ENCODE data around the gene THAP10.
"Not testable (repeated sequence)": the region's sequence is repeated elsewhere in the genome, so short reads cannot be mapped to it uniquely, and the experiment has no call there.

THAP10 gene

DNA sequence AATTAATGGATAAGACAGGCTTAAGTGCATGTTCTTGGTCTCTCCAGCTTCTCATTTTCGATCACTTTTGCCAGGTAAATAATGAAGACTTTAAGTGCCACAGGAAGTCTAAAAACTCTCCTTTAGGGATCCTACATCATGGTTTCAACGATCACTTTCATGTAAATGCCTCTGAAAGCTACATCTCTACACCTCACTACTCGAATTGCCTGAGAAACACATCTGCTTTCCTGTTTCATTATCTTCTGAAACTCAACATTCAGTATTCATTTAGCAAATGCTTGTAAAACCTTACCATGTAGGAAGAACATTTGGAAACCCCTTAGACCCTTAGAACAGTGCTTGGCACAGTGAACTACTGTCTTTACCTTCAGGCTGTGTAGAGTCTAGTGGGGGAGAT lies 16.2 kb downstream of the THAP10 start:
- DNase-seq, result no peak

DNA sequence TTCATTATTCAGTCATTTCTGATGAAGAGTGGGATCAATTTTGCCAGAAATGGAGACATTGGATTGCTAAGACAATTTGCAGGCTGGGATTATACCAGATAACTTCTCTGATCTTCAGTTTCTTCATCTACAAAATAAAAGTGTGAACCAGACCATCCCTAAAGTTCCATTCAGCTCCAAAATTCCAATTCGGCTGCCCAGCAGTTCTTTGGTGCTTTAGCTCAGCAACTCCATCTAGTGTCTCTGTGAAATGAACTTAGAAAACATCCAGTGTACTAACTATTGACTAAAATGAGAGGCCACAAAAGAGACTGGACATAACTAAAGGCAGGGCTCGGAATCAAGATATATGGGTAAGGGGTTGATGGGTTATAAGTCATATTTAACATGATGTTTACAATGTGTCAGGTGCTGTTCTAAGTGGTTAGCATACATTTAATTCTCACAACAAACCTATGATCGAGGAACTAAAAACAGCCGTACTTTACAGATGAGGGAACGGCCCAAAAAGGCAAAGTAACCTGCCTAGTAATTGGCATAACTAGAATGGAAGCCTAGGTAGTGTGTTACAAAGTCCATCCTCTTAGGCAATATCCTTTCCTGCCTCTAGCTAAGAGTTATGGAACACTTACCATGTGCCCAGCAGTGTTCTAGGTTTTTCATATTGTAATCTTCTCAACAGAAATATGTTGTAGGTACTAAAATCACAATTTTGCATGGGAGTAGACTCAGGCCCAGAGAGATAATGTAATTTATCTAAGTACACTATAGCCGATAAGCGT lies 17.0 kb downstream of the THAP10 start:
- no peak for DNase-seq

DNA sequence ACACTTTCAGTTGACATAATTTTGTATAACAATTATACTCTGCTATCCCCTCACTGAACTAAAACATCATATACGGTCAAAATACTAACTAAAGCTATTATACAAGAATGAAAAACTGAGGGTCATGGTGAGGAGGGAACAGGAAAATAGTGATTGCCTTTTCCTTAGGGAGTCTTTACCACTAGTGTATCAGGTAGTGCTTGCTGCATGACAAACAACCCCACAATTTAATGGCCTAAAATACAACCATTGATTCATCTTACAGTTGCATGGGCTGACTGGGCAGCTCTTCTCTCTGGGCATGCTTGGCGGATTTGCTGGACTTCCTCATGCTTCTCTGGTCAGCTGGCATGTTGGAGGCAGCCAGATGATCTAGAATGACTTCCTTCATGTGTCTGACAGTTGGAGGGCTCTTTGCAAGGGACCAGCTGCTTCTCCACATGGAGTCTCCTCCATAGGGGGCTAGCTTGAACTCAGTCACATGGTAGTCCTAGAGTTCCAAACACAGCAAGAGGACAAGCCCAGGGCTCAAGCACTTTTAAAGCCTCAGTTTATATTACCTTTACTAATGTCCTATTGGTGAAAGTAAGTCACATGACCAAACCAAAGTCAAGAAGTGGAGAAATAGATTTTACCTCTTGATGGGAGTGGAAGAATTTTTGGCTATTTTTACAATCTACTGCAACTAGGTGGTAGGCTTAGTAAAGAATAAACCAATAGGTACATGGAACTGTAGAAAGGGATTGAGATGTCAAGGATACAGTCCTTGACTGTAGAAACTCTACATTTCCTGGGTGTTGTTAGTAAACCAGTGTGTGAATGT lies 18.8 kb downstream of the THAP10 start:
- no peak for DNase-seq

DNA sequence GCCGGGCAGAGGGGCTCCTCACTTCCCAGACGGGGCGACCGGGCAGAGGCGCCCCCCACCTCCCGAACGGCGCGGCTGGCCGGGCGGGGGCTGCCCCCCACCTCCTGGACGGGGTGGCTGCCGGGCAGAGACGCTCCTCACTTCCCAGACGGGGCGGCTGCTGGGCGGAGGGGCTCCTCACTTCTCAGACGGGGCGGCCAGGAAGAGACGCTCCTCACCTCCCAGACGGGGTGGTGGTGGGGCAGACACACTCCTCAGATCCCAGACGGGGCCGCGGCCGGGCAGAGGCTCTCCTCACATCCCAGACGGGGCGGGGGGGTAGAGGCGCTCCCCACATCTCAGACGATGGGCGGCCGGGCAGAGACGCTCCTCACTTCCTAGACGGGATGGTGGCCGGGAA lies 20.7 kb downstream of the THAP10 start:
- not testable (repeated sequence) for DNase-seq

DNA sequence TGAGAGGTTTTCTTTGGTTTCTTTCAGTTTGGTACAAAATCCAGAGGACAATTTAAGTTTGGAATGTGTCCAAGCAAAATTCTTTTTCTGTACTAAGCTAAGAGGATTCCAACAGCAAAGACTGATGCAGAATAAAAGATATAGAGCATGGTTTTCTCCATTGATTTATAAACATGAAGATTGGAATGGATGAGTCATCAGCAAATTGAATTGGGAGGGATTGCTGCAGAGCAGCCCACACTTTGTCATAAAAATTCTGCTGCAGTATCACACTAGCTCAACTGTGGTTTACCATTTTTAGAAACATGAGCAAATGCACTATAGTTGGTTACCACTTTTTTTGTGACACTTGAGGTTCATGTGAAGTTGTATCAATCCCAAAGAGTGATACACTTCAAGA lies 22.2 kb downstream of the THAP10 start:
- DNase-seq, result no peak

DNA sequence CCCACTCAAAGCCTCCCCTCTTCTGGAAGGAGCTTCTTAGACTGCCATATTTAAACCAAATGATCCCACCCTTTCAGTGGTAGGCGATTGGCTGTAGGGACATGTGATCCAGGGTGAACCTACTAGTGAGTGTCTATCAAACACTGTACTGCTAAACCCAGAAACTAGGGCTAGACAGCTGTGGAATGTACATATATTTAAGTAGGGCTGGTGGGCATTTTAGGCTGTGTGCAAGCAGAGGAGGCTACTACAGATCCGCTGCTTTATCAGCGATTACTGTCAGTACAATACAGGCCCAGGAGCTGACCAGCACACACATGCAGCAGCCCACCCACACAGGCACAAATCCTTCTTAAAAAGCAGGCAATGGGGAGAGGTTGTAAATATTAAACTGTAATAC lies 22.9 kb downstream of the THAP10 start:
- no peak for DNase-seq

DNA sequence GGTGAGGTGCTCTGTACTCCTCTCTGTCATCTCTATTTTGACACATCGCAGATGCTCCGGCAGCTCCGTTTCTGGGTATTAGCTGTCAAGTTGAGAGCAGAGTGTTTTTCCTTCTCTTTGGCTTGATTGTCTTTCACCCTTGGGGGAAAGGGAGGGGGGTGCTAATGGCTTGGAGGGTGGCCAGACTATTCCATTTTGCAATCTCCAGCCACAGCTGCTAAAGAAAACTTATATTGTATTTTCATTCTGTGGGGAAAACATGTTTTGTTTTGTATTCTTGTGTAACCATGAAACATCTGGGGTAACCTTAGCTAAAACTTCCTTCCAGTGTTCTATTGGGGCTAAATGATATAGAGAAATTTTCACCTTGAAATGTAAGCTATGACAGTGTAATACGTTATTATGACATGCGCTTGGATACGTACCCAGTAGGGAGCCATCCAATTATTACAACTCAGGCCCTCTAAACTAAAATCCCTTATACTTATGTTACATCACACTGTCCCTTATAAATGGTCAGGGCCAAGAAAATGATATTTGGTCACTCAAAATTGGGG lies 24.2 kb downstream of the THAP10 start:
- DNase-seq, result no peak

DNA sequence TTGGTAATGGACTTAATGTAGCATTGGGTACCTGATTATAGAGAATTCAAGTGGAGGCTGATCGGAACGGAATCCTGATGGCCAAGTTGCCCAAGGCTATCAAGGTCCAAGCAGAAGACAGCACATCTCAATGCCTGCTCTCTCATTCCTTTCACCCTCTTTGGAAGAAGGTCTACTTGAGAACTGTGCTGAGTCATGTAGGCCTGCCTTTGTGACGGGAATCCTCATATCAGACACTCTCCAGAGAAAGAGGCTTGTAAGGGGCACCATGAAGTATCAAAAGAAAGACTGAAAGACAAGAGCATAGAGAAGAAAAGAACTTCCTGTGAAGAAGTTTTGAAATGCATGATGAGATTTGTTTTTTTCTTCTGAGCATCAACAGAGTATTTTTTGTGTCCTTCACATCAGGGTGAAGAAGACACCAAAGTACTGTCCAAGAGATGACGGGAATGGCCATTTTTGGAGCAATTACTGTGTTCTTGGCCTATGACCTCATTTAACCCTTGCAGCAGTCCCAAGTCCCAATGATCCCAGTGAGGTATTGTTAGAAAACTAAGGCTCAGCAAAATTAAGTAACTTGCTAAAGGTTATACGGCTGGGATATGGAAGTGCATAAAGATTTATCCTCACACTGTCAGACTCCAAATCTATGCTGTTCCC lies 25.1 kb downstream of the THAP10 start:
- no peak for DNase-seq

DNA sequence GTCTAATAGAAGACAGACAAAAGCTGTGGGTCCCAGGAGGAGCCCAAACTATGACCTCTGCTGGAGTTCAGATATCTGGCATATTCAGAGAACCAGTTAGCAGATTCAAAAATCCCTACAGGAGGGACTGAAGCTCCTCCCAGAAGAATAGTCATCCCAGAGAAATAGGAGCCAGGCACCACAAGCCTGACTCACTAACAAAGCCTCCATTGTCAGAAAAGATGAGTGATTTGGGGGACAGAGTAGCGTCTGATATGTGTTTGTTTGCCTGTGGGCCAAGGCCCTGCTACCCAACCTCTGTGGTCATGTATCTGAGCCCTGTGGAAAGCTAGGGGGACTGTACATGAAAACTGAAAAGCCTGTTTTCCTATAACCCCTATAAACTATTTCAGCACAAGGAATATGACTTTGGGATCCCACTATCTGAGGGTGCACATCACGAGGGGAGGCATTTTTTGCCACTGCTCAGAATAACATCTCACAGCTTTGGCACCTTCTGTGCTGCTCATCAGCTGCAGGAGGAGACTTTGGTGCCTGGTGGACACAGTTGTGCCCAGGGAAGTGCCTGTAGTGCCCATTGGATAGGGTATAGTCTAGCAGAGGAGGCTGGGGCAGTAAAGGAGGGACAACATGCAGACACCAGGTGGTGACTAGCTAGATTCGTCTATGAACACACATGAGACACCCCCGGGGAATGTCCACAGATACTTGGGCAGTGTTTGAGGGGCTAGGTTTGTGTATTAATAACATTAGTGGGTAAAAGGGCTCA lies 28.6 kb downstream of the THAP10 start:
- no peak for DNase-seq

DNA sequence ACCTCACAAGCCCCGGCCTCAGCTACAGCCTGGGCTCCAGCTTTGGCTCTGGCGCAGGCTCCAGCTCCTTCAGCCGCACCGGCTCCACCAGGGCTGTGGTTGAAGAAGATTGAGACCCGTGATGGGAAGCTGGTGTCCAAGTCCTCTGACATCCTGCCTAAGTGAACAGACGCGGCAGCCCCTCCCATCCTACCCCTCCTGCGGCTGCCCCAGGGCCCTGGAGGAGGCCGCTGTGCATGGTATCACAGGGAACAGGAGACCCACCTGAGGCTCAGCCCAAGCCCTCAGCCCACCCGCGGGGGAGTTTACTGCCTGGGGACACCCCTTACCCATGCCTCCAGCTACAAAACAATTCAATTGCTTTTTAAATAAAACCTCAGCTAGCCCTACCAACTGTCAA lies 32.2 kb downstream of the THAP10 start:
- no peak for DNase-seq

DNA sequence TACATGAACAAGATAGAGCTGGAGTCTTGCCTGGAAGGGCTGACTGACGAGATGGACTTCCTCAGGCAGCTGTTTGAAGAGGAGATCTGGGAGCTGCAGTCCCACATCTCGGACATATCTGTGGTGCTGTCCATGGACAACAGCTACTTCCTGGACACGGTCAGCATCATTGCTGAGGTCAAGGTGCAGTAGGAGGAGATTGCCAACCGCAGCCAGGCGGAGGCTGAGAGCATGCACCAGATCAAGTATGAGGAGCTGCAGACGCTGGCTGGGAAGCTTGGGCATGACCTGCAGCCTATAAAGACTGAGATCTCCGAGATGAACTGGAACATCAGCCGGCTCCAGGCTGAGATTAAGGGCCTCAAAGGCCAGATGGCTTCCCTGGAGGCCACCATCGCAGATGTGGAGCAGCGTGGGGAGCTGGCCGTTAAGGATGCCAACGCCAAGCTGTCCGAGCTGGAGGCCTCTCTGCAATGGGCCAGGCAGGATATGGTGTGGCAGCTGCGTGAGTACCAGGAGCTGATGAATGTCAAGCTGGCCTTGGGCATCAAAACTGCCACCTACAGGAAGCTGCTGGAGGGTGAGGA lies 32.8 kb downstream of the THAP10 start:
- DNase-seq, result no peak

DNA sequence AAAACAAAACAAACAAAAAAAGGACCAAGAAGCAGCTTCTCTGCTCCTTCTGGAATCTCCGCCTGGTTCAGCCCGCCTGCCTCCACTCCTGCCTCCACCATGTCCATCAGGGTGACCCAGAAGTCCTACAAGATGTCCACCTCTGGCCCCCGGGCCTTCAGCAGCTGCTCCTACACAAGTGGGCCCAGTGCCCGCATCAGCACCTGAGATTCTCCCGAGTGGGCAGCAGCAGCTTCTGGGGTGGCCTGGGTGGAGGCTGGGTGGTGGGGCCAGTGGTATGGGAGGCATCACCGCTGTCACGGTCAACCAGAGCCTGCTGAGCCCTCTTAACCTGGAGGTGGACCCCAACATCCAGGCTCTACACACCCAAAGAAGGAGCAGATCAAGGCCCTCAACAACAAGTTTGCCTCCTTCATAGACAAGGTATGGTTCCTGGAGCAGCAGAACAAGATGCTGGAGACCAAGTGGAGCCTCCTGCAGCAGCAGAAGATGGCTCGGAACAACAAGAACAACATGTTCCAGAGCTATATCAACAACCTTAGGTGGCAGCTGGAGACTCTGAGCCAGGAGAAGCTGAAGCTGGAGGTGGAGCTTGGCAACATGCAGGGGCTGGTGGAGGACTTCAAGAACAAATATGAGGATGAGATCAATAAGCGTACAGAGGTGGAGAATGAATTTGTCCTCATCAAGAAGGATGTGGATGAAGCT lies 33.5 kb downstream of the THAP10 start:
- DNase-seq, result not testable (repeated sequence)

DNA sequence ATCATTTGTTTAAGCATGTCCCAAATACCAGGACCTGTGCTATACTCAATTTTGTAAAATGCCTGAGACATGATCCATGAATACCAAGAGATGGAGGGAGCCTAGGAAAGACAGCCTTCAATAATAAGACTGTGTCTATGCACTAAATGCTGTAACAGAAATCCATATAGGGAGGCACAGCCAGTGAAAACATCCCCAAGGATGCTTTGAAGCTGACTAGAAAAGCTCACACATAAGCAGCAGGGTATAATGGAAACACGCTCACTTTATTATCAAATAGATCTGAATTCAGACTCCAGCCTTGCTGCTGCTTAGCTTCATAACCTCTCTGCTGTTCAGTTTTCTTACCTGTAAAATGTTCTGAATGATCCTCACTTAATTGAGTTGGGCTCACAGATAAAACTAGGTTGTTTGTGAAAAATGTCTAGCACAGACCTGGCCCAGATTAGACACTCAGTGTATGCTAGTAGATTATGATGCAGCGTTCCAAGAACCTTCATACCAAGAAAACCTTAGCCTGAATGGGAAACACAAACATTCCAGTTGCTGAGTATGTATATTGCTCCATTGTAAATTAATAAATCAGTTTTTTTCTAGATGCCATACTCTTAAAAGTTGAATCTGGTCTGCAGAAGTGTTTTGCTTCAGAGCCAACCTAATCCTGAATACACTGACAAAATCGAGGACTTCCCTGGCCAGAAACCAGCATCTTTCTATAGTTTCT lies 34.5 kb downstream of the THAP10 start:
- no peak for DNase-seq

DNA sequence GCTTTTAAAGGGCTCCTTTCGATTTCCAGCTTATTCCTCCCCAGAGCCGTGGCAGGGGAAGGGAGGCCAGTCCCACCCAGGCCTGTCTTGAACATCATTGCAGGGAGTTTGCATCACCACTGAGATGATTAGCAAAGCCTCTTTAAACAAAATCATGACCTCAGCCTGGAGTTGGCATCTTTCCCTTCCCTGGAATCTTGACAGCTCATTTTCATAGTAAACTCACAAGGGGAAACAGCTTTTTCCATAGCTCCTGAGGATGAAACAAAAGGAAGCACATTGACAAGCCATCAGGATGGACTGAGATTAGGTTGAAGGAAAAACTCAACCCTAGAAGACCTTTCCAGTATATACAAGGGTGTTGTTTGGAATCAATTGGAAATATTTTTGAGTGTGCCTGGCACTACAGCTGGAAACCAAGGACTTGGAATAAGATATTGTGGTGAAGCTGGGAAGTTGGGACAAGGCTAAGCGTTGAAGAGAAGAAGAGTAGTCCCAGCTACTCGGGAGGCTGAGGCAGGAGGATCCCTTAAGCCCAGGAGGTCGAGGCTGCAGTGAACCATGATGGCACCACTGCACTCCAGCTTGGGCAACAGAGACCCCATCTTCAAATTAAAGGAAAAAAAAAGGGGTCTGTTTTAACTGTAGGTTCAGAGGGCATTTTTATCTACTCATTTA lies 35.2 kb downstream of the THAP10 start:
- no peak for DNase-seq

DNA sequence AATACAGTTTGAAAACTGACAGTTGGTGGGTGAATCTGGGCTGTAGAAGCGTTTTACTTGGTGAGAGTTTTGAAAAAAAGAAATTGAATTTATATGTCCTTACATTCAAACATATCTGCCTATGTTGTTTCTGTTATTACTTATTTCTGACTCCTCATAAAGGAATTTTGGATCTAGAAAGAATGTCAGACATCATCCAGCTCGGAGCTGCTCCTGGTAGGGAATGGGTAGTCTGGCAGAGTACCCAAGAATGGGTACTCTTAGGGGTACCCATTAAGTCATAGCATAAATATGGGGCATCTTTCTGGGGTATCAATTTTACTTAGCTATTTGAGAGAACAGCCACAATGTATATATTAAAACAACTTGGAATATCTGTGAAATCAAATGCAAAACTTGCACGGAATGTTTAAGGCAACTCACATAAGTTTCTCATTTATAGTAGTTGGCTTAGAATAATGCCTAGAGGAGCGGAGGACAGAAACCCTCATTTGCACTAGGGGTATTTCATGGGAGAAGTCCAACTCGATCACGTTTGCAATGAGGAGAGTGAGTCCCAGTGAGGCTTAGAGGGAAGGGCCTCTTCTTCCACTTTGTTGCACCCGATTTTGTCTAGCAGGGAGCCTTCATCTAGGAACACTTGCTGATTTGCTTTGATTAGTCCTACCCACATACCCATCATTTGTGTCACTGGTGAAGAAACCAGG lies 35.9 kb downstream of the THAP10 start:
- DNase-seq, result no peak

DNA sequence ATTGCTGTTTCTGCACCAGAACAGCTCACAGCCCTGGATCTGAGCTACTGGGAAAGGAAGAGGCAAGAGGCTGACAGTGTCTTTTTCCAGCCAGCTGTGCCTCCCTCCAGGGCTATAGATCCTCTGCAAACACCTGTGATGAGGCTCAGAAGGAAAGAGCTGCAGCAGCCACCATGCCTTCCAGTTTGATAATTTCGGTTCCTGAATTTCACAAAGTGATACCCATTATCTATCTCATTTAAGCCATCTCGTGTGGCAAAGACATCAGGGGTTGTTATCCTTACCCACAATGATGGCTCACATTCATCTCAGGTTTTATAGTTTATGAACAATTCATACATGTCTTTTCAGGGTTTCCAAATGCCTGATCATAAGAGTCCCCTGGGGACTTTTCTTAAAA lies 36.5 kb downstream of the THAP10 start:
- no peak for DNase-seq

DNA sequence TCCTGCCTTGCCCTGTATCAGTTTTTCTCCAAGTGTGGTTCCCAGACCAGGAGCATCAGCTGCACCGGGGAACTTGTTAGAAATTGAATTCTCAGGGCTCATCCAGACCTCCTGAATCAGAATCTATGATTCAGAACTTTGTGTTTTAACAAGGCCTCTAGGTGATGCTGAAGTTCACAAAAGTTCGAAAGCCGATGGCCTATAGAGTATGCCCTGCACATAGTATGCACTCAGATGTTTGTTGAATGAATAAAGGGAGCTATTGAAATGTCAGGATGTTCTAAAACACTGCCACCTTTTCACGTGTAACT lies 37.6 kb downstream of the THAP10 start:
- no peak for DNase-seq

DNA sequence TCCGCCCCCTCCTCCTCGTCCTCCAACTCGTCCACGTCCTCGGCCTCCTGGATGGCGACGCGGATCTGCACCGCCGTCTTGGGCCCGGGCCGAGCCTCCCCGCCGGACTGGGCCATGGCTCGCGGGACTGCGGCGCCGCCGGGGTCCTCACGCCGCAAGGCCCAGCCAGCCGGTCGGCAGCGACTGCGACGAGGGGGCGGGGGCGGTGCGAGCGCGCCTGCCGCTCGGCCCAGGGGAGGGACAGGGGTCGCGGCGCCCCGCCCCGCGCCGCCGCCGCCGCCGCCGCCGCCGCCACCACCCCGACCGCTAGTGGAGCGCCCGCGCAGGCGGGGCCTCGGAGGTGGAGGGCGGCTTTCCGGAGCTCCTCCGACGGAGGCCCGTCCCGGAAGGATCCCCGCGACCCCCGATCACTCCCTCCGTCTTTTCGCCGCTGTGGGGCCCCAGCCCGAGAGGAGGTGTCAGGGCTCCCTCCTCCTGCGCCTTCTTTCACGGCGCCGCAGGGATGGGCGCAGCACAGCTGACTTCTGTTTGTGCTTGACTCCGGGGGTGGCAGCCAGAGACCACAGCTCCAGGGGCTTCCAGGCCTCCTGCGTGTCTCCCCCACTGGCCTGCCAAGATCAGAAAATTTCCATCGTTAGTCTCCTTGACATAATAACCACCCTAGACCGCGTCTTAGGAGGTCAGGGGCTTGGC lies 38.1 kb downstream of the THAP10 start, which contains the start of gene LARP6:
Gene LARP6, minus strand, starts transcription at position 185 of the 693 bp plus-strand sequence. Its CDS starts 69 bp downstream, at position 116.
- no peak for DNase-seq

Data from DMS153 (cell line).